ENCODE measurements around the gene PPCDC.
A peak's percentile ranks its signal among the peaks of the same experiment; 100 is the strongest.

PPCDC gene

DNA sequence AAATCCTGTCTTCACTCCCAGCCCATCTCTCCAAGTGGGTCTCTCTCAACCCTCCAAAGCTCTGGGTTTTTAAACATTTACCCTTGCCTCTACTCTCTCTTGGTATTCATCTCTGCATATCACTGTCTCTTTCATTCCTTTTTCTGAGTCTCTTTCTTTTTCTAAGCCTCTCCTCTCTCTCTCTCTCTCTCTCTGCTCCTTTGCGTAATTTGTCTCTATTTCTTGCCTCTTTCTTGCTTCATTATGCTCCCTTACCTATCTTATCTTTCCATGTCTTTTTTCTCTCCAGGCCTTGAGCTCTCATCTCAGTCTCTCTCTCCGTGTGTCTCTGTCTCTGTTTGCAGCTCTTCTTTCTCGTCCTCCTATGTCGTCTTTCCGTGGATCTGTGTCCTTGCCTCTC is 28.7 kb upstream of the PPCDC start:
- no peak overlapping the region for H3K4me2 ChIP-seq (ENCODE audit: low read length)
- peaks cover 3% of the 10 kb centered on the region for H3K9me3 ChIP-seq (replicated peaks; ENCODE audit: low read length)
- H3K4me3 ChIP-seq (ENCODE audit: low read length): no peak overlapping the region
- no peak overlapping the region for H3K9ac ChIP-seq (ENCODE audit: low read depth, low read length)
- H3K36me3 ChIP-seq (ENCODE audit: insufficient read depth, low read length): no peaks in the 10 kb centered on the region
- peaks cover 30% of the 10 kb centered on the region for H3K27me3 ChIP-seq (ENCODE audit: control insufficient read depth, insufficient read depth, low read length)
- peaks cover 4% of the 10 kb centered on the region for H3K4me1 ChIP-seq (ENCODE audit: control insufficient read depth, insufficient read depth, low read length)

DNA sequence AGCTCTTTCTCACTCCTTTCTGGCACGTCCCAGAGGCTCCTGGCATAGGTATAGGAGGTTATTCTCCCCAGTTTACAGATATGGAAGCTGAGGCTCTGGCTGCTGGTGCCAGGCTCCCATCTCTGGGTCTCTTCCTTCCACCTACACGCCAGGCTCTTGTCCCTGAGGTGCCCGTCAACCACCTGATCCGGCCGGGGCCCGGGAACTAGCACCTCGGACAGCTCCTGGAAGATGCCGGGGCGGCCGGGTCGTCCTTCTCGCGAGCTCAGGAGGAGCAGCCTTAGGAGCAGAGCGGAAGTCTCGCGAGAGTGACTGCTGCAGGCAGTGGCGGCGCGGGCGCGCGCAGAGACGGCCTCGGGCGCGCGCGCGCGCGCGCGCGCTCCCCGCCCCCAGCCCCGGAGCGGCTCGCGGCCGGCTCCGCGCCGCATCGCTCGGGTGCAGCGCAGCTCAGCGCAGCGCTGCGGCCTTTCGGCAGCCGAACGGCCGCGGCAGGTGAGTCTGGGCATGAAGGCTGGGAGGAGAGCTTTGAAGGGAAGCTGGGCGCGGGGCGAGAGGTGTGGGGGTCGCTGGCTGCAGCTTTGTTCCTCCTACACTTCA is 28.1 kb upstream of the PPCDC start, which contains the start of gene SCAMP5:
Gene SCAMP5 (plus strand): TSS at position 382 of the 597 bp plus-strand sequence. CDS start 16,277 bp downstream, outside the sequence.
- Histone ChIP-seq H3K36me3 (ENCODE audit: insufficient read depth, low read length) (no peaks in the 10 kb centered on the region), H3K9ac (ENCODE audit: low read depth, low read length) (peak within 1 kb of the TSS; percentile 38), H3K9me3 (replicated peaks; ENCODE audit: low read length) (peaks cover 3% of the 10 kb centered on the region), H3K4me3 (ENCODE audit: low read length) (peak within 1 kb of the TSS; percentile 70), H3K27me3 (ENCODE audit: control insufficient read depth, insufficient read depth, low read length) (peaks cover 30% of the 10 kb centered on the region), H3K4me1 (ENCODE audit: control insufficient read depth, insufficient read depth, low read length) (peaks cover 4% of the 10 kb centered on the region), H3K4me2 (ENCODE audit: low read length) (peak within 1 kb of the TSS; percentile 82)

DNA sequence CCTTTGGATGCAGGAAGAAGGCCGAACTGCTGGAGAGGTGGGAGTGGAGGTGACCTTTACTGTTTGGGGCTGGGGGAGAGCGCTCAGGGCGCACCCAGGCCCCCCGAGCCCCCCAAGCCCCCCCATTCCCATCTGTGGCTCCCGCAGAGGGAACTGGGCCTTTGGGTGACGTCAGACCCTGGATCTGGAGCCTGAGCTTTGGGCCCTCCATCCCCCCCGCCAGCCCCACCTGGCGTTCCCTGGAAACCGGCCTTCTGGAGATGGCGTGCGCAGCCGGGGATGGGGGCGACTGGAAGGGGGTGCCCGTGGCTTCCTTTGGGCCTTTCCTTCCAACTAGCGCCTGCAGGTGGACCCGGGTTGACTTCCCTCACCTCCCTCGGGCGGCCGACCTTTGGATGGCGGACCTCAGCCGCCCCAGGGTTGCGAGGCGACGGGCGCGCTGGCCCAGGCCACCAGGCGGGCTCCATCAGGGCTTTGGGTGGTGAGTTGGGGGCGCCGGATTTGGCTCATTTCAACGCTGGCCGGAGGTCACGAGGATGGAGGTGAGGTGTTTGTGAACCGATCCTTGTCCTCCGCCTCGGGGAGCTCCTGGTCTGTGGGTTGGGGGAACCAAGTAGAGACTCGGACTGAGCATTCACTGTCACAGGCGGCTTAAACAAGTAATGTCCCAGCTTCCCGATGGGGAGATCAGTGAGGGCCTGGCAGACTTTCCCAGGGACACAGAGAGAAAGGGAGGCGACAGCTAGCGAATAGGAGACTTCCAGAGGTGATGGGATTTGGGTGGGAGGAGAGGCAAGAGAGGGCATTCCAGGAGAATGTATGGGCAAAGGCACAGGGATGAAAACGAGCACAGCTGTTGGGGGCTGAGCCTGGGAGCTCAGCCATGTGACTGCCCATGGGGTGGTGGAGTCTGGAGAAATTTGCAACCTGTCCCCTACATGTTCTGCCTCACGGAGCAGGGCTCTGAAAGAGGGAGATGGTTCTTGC is 27.3 kb upstream of the PPCDC start:
- H3K9ac ChIP-seq (ENCODE audit: low read depth, low read length): peak overlapping the region; percentile 38
- peaks cover 3% of the 10 kb centered on the region for H3K9me3 ChIP-seq (replicated peaks; ENCODE audit: low read length)
- peaks cover 4% of the 10 kb centered on the region for H3K4me1 ChIP-seq (ENCODE audit: control insufficient read depth, insufficient read depth, low read length)
- no peaks in the 10 kb centered on the region for H3K36me3 ChIP-seq (ENCODE audit: insufficient read depth, low read length)
- peak overlapping the region; percentile 82 for H3K4me2 ChIP-seq (ENCODE audit: low read length)
- peaks cover 30% of the 10 kb centered on the region for H3K27me3 ChIP-seq (ENCODE audit: control insufficient read depth, insufficient read depth, low read length)
- H3K4me3 ChIP-seq (ENCODE audit: low read length): peak overlapping the region; percentile 70

DNA sequence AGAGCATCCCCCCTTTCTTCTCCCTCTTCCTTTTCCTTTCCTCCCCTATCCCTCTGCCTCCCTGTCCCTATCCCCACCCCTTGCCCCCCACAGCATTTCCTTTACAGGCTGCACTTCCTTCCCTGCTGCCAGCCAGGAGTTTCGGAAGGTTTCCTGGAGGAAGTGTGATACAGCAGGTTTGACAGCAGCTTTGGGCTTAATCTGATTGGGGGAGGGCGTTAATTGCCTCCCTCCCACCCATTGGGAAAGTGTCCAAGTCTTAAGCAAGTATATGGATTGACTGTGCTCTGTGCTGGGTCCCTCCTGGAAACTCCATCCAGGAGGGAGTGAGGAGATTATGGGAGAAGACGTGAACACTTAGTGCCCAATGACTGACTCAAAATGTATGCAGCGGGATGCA is 26.2 kb upstream of the PPCDC start:
- Histone ChIP-seq H3K9me3 (replicated peaks; ENCODE audit: low read length) (peaks cover 3% of the 10 kb centered on the region), H3K36me3 (ENCODE audit: insufficient read depth, low read length) (no peaks in the 10 kb centered on the region), H3K4me2 (ENCODE audit: low read length) (no peak overlapping the region), H3K4me3 (ENCODE audit: low read length) (no peak overlapping the region), H3K9ac (ENCODE audit: low read depth, low read length) (no peak overlapping the region), H3K27me3 (ENCODE audit: control insufficient read depth, insufficient read depth, low read length) (peaks cover 31% of the 10 kb centered on the region), H3K4me1 (ENCODE audit: control insufficient read depth, insufficient read depth, low read length) (peaks cover 4% of the 10 kb centered on the region)

DNA sequence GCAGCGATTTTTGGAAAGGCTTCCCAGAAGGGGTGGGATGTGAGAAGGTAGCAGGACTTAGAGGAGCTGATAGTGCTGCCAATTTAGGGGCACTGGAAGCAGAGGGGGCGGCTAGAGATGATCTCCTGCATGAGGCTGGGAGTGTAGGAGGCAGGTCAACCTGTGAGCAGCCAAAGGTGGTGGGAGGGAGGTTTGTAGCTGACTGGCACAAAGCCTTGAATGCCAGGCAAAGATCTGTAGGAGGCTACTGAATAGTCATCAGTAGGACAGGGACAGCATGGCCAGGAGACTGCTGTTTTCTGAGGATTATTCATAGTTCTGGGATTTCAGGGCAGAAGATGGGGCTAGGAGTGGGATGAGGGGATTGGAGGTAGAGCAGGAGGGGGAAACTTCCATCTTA is 25.8 kb upstream of the PPCDC start:
- H3K27me3 ChIP-seq (ENCODE audit: control insufficient read depth, insufficient read depth, low read length): peaks cover 35% of the 10 kb centered on the region

DNA sequence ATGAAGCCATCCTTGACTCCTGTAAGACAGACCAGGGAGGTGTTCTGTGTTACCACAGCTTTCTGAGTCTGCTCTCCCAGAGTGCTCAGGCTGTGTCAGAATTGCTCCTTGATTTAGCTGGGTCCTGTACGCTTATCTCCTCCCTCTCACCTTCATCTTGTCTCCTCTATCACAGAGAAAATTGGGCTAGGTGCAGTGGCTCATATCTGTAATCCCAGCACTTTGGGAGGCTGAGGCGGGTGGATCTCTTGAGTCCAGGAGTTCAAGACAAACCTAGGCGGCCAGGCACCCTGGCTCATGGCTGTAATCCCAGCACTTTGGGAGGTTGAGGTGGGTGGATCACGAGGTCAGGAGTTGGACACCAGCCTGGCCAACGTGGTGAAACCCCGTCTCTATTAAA is 22.1 kb upstream of the PPCDC start:
- Histone ChIP-seq H3K9ac (ENCODE audit: low read depth, low read length) (no peak overlapping the region), H3K4me1 (ENCODE audit: control insufficient read depth, insufficient read depth, low read length) (no peaks in the 10 kb centered on the region), H3K9me3 (replicated peaks; ENCODE audit: low read length) (peaks cover 3% of the 10 kb centered on the region), H3K27me3 (ENCODE audit: control insufficient read depth, insufficient read depth, low read length) (peaks cover 27% of the 10 kb centered on the region), H3K4me3 (ENCODE audit: low read length) (no peak overlapping the region), H3K4me2 (ENCODE audit: low read length) (no peak overlapping the region), H3K36me3 (ENCODE audit: insufficient read depth, low read length) (no peaks in the 10 kb centered on the region)

More for the DNA sequence above, 25.8 kb upstream of the PPCDC start:
- Histone ChIP-seq H3K9ac (ENCODE audit: low read depth, low read length) (no peak overlapping the region), H3K4me1 (ENCODE audit: control insufficient read depth, insufficient read depth, low read length) (peaks cover 4% of the 10 kb centered on the region), H3K36me3 (ENCODE audit: insufficient read depth, low read length) (no peaks in the 10 kb centered on the region), H3K9me3 (replicated peaks; ENCODE audit: low read length) (peaks cover 3% of the 10 kb centered on the region), H3K4me2 (ENCODE audit: low read length) (no peak overlapping the region), H3K4me3 (ENCODE audit: low read length) (no peak overlapping the region)

DNA sequence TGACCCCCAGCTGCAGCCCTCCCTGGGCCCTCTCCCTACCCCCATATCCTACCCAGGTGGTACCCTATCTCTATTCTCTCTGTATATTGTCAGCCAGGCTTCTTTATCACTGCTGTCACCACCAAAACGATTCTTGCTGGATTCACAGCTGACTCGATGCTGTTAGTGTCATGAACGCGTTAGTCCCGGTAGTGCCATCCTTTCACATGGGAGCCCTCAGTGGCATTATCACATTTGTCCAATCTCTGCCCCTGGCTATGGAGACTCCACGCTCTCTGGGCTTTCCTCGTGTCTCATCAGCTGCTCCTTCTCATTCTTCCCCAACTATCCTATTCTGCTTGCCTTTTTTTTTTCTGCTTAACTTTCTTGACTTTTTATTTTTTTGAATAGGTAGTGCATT is 21.0 kb upstream of the PPCDC start:
- Histone ChIP-seq H3K36me3 (ENCODE audit: insufficient read depth, low read length) (no peaks in the 10 kb centered on the region), H3K9me3 (replicated peaks; ENCODE audit: low read length) (peaks cover 3% of the 10 kb centered on the region), H3K27me3 (ENCODE audit: control insufficient read depth, insufficient read depth, low read length) (peaks cover 16% of the 10 kb centered on the region), H3K9ac (ENCODE audit: low read depth, low read length) (no peak overlapping the region), H3K4me3 (ENCODE audit: low read length) (no peak overlapping the region), H3K4me1 (ENCODE audit: control insufficient read depth, insufficient read depth, low read length) (no peaks in the 10 kb centered on the region), H3K4me2 (ENCODE audit: low read length) (no peak overlapping the region)

DNA sequence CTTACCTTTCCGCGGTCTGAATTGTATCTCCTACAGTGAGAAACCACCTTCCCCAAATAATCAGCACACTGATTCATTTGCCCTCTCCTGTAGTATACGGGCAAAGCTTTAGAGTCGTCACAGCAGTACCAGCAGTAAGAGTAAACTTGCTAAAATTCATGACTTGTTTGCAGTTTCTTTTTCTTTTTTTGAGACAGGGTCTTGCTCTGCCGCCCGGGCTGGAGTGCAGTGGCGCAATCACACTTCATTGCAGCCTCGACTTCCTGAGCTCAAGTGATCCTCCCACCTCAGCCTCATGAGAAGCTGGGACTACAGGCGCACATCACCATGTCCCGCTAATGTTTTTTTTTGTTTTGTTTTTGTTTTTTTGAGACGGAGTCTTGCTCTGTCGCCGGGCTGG is 16.2 kb upstream of the PPCDC start:
- no peak overlapping the region for H3K9ac ChIP-seq (ENCODE audit: low read depth, low read length)
- no peaks in the 10 kb centered on the region for H3K4me1 ChIP-seq (ENCODE audit: control insufficient read depth, insufficient read depth, low read length)
- no peaks in the 10 kb centered on the region for H3K9me3 ChIP-seq (replicated peaks; ENCODE audit: low read length)
- H3K4me3 ChIP-seq (ENCODE audit: low read length): no peak overlapping the region
- peaks cover 18% of the 10 kb centered on the region for H3K27me3 ChIP-seq (ENCODE audit: control insufficient read depth, insufficient read depth, low read length)
- H3K36me3 ChIP-seq (ENCODE audit: insufficient read depth, low read length): no peaks in the 10 kb centered on the region
- no peak overlapping the region for H3K4me2 ChIP-seq (ENCODE audit: low read length)

DNA sequence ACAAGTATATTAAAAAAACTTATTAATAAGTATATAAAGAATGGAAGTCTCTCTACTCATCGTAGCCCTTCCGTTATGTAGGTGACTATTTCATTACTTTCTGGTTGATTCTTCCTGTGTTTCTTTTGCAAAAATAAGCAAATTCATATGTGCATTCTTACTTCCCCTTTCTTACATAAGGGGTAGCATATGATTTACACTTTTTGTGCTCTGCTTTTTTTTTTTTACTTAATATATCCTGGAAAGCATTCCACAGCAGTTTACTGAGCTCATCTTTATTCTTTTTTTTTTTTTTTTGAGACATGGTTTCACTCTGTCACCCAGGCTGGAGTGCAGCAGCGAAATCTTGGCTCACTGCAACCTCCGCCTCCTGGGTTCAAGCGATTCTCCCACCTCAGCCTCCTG is 15.2 kb upstream of the PPCDC start:
- H3K4me1 ChIP-seq (ENCODE audit: control insufficient read depth, insufficient read depth, low read length): no peaks in the 10 kb centered on the region
- peaks cover 15% of the 10 kb centered on the region for H3K27me3 ChIP-seq (ENCODE audit: control insufficient read depth, insufficient read depth, low read length)
- no peaks in the 10 kb centered on the region for H3K36me3 ChIP-seq (ENCODE audit: insufficient read depth, low read length)
- H3K4me3 ChIP-seq (ENCODE audit: low read length): no peak overlapping the region
- H3K9me3 ChIP-seq (replicated peaks; ENCODE audit: low read length): no peaks in the 10 kb centered on the region
- no peak overlapping the region for H3K4me2 ChIP-seq (ENCODE audit: low read length)
- H3K9ac ChIP-seq (ENCODE audit: low read depth, low read length): no peak overlapping the region

DNA sequence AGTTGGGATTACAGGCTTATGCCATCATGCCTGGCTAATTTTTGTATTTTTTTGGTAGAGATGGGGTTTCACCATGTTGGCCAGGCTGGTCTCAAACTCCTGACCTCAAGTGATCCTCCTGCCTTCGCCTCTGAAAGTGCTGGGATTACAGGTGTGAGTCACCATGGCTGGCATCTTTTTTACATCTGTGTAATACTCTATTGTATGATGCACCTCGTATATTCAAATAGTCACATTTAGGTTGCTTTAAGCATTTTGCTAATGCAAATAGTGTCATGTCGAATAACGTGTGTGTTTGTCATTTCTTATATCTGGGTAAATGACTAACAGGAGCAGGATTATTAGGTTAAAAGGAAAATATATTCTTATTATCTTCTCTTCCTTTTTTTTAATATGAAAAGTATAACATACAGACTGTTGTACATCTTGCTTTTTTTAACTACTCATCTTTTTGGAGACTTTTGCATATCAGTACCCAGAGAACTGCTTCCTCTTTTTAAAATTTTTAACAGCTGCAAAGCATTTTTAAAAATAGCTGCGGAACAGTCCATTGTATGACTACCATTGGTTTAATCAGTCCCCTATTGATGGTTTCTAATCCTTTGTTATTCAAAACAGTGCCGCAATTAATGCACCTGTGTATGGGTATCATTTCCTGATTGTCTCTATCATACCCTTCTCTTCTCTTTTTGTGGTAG is 14.6 kb upstream of the PPCDC start:
- Histone ChIP-seq H3K4me3 (ENCODE audit: low read length) (no peak overlapping the region), H3K27me3 (ENCODE audit: control insufficient read depth, insufficient read depth, low read length) (peaks cover 15% of the 10 kb centered on the region), H3K36me3 (ENCODE audit: insufficient read depth, low read length) (no peaks in the 10 kb centered on the region), H3K9me3 (replicated peaks; ENCODE audit: low read length) (no peaks in the 10 kb centered on the region), H3K4me1 (ENCODE audit: control insufficient read depth, insufficient read depth, low read length) (no peaks in the 10 kb centered on the region), H3K4me2 (ENCODE audit: low read length) (no peak overlapping the region), H3K9ac (ENCODE audit: low read depth, low read length) (no peak overlapping the region)

DNA sequence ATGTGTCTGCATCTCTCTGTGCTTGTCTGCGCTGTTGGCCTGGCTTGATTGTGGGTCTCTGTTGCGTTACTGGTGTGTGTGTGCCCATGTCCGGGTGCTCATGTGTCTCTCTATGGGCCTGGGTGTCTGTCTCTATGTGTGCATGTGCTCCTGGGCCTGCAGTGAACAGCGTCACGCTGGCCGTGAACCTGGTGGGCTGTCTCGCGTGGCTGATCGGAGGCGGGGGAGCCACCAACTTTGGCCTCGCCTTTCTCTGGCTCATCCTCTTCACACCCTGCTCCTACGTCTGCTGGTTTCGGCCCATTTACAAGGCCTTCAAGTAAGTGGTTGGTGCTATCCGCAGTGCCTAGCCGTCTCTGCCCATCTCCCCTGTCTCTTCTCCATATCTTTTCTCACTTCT is 7.0 kb upstream of the PPCDC start:
- no peak overlapping the region for H3K4me3 ChIP-seq (ENCODE audit: low read length)
- H3K9me3 ChIP-seq (replicated peaks; ENCODE audit: low read length): no peaks in the 10 kb centered on the region
- no peak overlapping the region for H3K4me2 ChIP-seq (ENCODE audit: low read length)
- peaks cover 5% of the 10 kb centered on the region for H3K27me3 ChIP-seq (ENCODE audit: control insufficient read depth, insufficient read depth, low read length)
- no peaks in the 10 kb centered on the region for H3K4me1 ChIP-seq (ENCODE audit: control insufficient read depth, insufficient read depth, low read length)
- no peak overlapping the region for H3K9ac ChIP-seq (ENCODE audit: low read depth, low read length)
- no peaks in the 10 kb centered on the region for H3K36me3 ChIP-seq (ENCODE audit: insufficient read depth, low read length)

Measured in skeletal muscle satellite cell (primary cell).